Neural cell (in vitro differentiated cells): Measurements from ENCODE around the gene TSACC. TPM values are rescaled to one million over a fixed set of nuclear protein-coding genes. Genes with fewer than 3 reads are reported as not detected.

Experiments used
- H2AFZ ChIP-seq: fragments of 200-600, 300-800 bp; sonication (generic), shearing (Covaris generic); 2 replicates; pipeline ENCODE4 v1.6.0; 2014; ENCODE audit warnings: low read depth, mild to moderate bottlenecking, antibody characterized with exemption, low read length, moderate library complexity
- H3F3A ChIP-seq: fragments of 200-600 bp; shearing (Covaris generic); 2 replicates; pipeline ENCODE4 v1.6.1; 2016; ENCODE audit warnings: mild to moderate bottlenecking, moderate library complexity, mixed read lengths, antibody characterized with exemption, low read length; ENCODE audit not compliant: insufficient read depth, poor library complexity, severe bottlenecking
- H3K27ac ChIP-seq: fragments of 200-600, 300-800 bp; sonication (generic), shearing (Covaris generic); 2 replicates; pipeline ENCODE4 v1.5.1; 2014; ENCODE audit warnings: mild to moderate bottlenecking, low read length, moderate library complexity
- H3K27me3 ChIP-seq: fragments of 300-800, 200-600 bp; sonication (generic), shearing (Covaris generic); 2 replicates; pipeline ENCODE4 v1.6.0; 2014; ENCODE audit warnings: mild to moderate bottlenecking, low read depth, low read length, moderate library complexity; ENCODE audit not compliant: insufficient read depth
- H3K36me3 ChIP-seq: fragments of 300-800, 200-600 bp; sonication (generic), shearing (Covaris generic); 2 replicates; pipeline ENCODE4 v1.5.1; 2014; ENCODE audit warnings: mild to moderate bottlenecking, antibody characterized with exemption, low read length, moderate library complexity; ENCODE audit not compliant: insufficient read depth
- H3K4me2 ChIP-seq: fragments of 300-800, 200-600 bp; sonication (generic), shearing (Covaris generic); 2 replicates; pipeline ENCODE4 v1.6.0; 2014; ENCODE audit warnings: mild to moderate bottlenecking, low read length
- H3K4me3 ChIP-seq: fragments of 300-800, 200-600 bp; sonication (generic), shearing (Covaris generic); 2 replicates; pipeline ENCODE4 v1.5.1; 2014; ENCODE audit warnings: mild to moderate bottlenecking, low read length, moderate library complexity
- H3K79me2 ChIP-seq: fragments of 200-600 bp; shearing (Covaris generic); replicated peaks from 2 replicates; pipeline ENCODE4 v1.6.0; 2014; ENCODE audit warnings: mild to moderate bottlenecking, low read length, moderate library complexity; ENCODE audit not compliant: insufficient read depth
- H3K9ac ChIP-seq: fragments of 300-800, 200-600 bp; sonication (generic), shearing (Covaris generic); 2 replicates; pipeline ENCODE4 v1.6.1; 2016; ENCODE audit warnings: mild to moderate bottlenecking, low read length, mixed read lengths
- H3K9me2 ChIP-seq: fragments of 200-600 bp; shearing (Covaris generic); 2 replicates; pipeline ENCODE4 v1.6.1; 2016; ENCODE audit warnings: mild to moderate bottlenecking, low read length, mixed read lengths; ENCODE audit not compliant: insufficient read depth
- H3K9me3 ChIP-seq: fragments of 200-600, 300-800 bp; sonication (generic), shearing (Covaris generic); 2 replicates; pipeline ENCODE4 v1.6.1; 2016; ENCODE audit warnings: mild to moderate bottlenecking, mixed run types, low read length, moderate library complexity, mixed read lengths
- H4K20me1 ChIP-seq: fragments of 200-600 bp; shearing (Covaris generic); 2 replicates; pipeline ENCODE4 v1.6.1; 2016; ENCODE audit warnings: mild to moderate bottlenecking, mixed run types; ENCODE audit not compliant: insufficient read depth
- EP300 ChIP-seq: fragments of 450-650 bp; conservative IDR thresholded peaks from 2 replicates; pipeline ENCODE4 v1.6.1; 2014; ENCODE audit warnings: antibody characterized with exemption, mild to moderate bottlenecking, moderate library complexity; ENCODE audit not compliant: poor library complexity, severe bottlenecking
- EZH2 ChIP-seq: fragments of 200-600, 300-800 bp; shearing (Covaris generic), sonication (generic); IDR thresholded peaks from 2 replicates; pipeline ENCODE4 v1.6.1; 2014; ENCODE audit warnings: antibody characterized with exemption, low read length, borderline replicate concordance, mild to moderate bottlenecking; ENCODE audit not compliant: insufficient read depth, poor library complexity, severe bottlenecking
- MXI1 ChIP-seq: fragments of 450-650 bp; conservative IDR thresholded peaks from 2 replicates; pipeline ENCODE4 v1.6.1; 2014; ENCODE audit warnings: antibody characterized with exemption, mild to moderate bottlenecking; ENCODE audit not compliant: poor library complexity, severe bottlenecking
- POLR2AphosphoS5 ChIP-seq: IDR thresholded peaks from 2 replicates; pipeline ENCODE4 v1.6.1; 2012
- RAD21 ChIP-seq: fragments of 450-650 bp; conservative IDR thresholded peaks from 2 replicates; pipeline ENCODE4 v1.6.1; 2014; ENCODE audit warnings: antibody characterized with exemption, mild to moderate bottlenecking, moderate library complexity
- SMC3 ChIP-seq: fragments of 450-650 bp; conservative IDR thresholded peaks from 2 replicates; pipeline ENCODE4 v1.6.1; 2014; ENCODE audit warnings: antibody characterized with exemption, mild to moderate bottlenecking, moderate library complexity; ENCODE audit not compliant: poor library complexity
- TAF1 ChIP-seq: IDR thresholded peaks from 2 replicates; pipeline ENCODE4 v1.6.1; 2012; ENCODE audit warnings: low read depth
- polyA plus RNA-seq: library from polyadenylated mRNA; depleted of rRNA; stranded (reverse); fragments of >200 nt; gene quantifications from 2 replicates; pipeline ENCODE4 v1.2.3, GENCODE V29; 2014
- TF ChIP-seq, protein P1 (sequence below): fragments of 450-650 bp; IDR thresholded peaks from 2 replicates; pipeline ENCODE4 v1.5.1; 2014; ENCODE audit warnings: antibody characterized with exemption, mild to moderate bottlenecking, moderate library complexity; ENCODE audit not compliant: poor library complexity, severe bottlenecking
- TF ChIP-seq, protein P2 (sequence below): IDR thresholded peaks from 2 replicates; pipeline ENCODE4 v1.6.1; 2012; ENCODE audit warnings: borderline replicate concordance

TSACC gene
- polyA plus RNA-seq, 1 donor from 2014 or later = not detected

DNA sequence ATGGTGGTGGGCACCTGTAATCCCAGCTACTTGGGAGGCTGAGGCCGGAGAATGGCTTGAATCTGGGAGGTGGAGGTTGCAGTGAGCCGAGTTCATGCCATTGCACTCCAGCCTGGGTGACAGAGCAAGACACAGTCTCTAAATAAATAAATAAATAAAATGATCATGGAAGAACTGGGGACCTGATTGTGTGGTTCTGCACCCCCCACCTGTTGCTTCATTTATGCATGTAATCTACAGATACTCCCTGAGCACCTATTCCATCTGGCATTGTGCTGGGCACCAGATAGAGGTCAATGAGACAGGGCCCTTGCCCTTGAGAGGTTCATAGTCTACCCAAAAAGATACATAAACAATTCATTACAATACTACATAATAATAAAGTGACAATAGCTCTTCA is 19.7 kb downstream of the TSACC start:
- Histone ChIP-seq H2AFZ (no peak overlapping the region), H3K4me2 (no peak overlapping the region), H3K4me3 (no peak overlapping the region), H3K36me3 (no peaks in the 10 kb centered on the region), H3K27ac (no peak overlapping the region), H4K20me1 (no peaks in the 10 kb centered on the region), H3K79me2 (no peaks in the 10 kb centered on the region), H3K27me3 (no peaks in the 10 kb centered on the region), H3F3A (no peaks in the 10 kb centered on the region), H3K9ac (no peak overlapping the region), H3K9me2 (no peaks in the 10 kb centered on the region), H3K9me3 (no peaks in the 10 kb centered on the region)
- TF ChIP-seq EP300 = no peak
- no peak for TF ChIP-seq SMC3
- TF ChIP-seq MXI1 = no peak
- no peak for TF ChIP-seq RAD21
- TF ChIP-seq POLR2AphosphoS5 = no peak
- TF ChIP-seq TAF1 = no peak
- TF ChIP-seq, protein P1, sequence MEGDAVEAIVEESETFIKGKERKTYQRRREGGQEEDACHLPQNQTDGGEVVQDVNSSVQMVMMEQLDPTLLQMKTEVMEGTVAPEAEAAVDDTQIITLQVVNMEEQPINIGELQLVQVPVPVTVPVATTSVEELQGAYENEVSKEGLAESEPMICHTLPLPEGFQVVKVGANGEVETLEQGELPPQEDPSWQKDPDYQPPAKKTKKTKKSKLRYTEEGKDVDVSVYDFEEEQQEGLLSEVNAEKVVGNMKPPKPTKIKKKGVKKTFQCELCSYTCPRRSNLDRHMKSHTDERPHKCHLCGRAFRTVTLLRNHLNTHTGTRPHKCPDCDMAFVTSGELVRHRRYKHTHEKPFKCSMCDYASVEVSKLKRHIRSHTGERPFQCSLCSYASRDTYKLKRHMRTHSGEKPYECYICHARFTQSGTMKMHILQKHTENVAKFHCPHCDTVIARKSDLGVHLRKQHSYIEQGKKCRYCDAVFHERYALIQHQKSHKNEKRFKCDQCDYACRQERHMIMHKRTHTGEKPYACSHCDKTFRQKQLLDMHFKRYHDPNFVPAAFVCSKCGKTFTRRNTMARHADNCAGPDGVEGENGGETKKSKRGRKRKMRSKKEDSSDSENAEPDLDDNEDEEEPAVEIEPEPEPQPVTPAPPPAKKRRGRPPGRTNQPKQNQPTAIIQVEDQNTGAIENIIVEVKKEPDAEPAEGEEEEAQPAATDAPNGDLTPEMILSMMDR = no peak
- no peak for TF ChIP-seq EZH2
- TF ChIP-seq, protein P2, sequence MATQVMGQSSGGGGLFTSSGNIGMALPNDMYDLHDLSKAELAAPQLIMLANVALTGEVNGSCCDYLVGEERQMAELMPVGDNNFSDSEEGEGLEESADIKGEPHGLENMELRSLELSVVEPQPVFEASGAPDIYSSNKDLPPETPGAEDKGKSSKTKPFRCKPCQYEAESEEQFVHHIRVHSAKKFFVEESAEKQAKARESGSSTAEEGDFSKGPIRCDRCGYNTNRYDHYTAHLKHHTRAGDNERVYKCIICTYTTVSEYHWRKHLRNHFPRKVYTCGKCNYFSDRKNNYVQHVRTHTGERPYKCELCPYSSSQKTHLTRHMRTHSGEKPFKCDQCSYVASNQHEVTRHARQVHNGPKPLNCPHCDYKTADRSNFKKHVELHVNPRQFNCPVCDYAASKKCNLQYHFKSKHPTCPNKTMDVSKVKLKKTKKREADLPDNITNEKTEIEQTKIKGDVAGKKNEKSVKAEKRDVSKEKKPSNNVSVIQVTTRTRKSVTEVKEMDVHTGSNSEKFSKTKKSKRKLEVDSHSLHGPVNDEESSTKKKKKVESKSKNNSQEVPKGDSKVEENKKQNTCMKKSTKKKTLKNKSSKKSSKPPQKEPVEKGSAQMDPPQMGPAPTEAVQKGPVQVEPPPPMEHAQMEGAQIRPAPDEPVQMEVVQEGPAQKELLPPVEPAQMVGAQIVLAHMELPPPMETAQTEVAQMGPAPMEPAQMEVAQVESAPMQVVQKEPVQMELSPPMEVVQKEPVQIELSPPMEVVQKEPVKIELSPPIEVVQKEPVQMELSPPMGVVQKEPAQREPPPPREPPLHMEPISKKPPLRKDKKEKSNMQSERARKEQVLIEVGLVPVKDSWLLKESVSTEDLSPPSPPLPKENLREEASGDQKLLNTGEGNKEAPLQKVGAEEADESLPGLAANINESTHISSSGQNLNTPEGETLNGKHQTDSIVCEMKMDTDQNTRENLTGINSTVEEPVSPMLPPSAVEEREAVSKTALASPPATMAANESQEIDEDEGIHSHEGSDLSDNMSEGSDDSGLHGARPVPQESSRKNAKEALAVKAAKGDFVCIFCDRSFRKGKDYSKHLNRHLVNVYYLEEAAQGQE = no peak

DNA sequence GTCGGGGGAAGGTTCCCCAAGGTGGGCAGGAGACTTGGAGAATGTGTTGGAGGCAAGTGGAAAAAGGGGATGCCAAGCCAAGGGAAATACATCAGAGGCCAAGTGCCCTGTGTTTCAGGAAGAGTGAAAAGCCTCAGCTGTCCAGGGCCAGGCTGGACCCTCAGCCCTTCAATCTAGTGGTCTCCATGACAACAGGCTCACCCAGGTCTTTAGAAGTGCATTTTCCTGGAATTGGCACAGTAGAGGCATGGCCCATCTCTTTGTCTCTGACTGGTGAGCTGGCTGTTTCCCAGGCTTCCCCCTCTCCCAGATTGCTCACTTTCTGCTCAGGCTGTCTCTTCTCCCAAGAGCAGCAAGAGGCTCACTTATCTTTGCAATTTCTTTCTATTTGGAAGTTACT is 20.3 kb downstream of the TSACC start:
- Histone ChIP-seq H4K20me1 (no peaks in the 10 kb centered on the region), H3K9me2 (no peaks in the 10 kb centered on the region)

DNA sequence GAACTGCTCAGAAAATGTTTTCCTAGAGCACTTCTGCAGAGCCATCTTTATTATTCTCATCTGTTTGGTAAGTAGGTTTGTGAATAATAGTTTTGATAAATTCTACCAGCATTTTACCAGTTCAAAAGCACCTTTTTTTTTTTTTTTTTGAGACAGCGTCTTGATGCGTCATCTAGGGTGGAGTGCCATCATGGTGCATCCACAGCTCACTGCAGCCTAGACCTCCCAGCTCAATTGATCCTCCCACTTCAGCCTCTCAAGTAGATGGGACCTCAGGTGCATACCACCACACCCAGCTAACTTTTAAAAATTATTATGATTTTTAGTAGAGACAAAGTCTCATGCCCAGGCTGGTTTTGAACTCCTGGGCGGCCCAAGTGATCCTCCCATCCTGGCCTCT is 20.9 kb downstream of the TSACC start:
- Histone ChIP-seq H3K27me3 (no peaks in the 10 kb centered on the region), H3K9ac (no peak overlapping the region), H3K9me3 (no peaks in the 10 kb centered on the region), H4K20me1 (no peaks in the 10 kb centered on the region), H3K9me2 (no peaks in the 10 kb centered on the region), H3K36me3 (no peaks in the 10 kb centered on the region), H3K4me3 (no peak overlapping the region), H3K4me2 (no peak overlapping the region), H3K79me2 (no peaks in the 10 kb centered on the region), H2AFZ (no peak overlapping the region), H3K27ac (no peak overlapping the region), H3F3A (no peaks in the 10 kb centered on the region)
- TF ChIP-seq, protein P1 = no peak
- TF ChIP-seq EP300 (no peak), EZH2 (no peak), SMC3 (no peak), MXI1 (no peak), RAD21 (no peak), TAF1 (no peak)
- TF ChIP-seq, protein P2 = no peak

More for the DNA sequence above, 20.3 kb downstream of the TSACC start:
- no peak overlapping the region for H3K4me2 ChIP-seq
- H2AFZ ChIP-seq = no peak overlapping the region
- no peaks in the 10 kb centered on the region for H3K9me3 ChIP-seq
- no peak for TF ChIP-seq SMC3
- no peak overlapping the region for H3K9ac ChIP-seq
- H3F3A ChIP-seq = no peaks in the 10 kb centered on the region
- no peaks in the 10 kb centered on the region for H3K27me3 ChIP-seq
- H3K4me3 ChIP-seq = no peak overlapping the region
- no peak overlapping the region for H3K27ac ChIP-seq
- H3K36me3 ChIP-seq = no peaks in the 10 kb centered on the region
- H3K79me2 ChIP-seq = no peaks in the 10 kb centered on the region
